Astrocyte of the hippocampus (primary cell): ENCODE data around the gene IFT43.

Experiments
- DNase-seq: peaks from one replicate; pipeline ENCODE4 v3.0.0; 2011; ENCODE audit warnings: low read depth, low spot score

IFT43 gene

GRCh38 chr14:76080025-76080424 is 94.5 kb downstream of the IFT43 start:
- no peak for DNase-seq

- DNase-seq: no peak
Observed at GRCh38 chr14:76080471-76080870, 94.9 kb downstream of the IFT43 start.

GRCh38 chr14:76081642-76082041 is 96.1 kb downstream of the IFT43 start:
- no peak for DNase-seq

GRCh38 chr14:76083796-76084765 is 98.5 kb downstream of the IFT43 start:
- DNase-seq: no peak

GRCh38 chr14:76085358-76085757 is 99.8 kb downstream of the IFT43 start:
- DNase-seq: no peak

- no peak for DNase-seq
Observed at GRCh38 chr14:76086636-76087035, 101.1 kb downstream of the IFT43 start.

GRCh38 chr14:76088326-76088725 is 102.8 kb downstream of the IFT43 start:
- DNase-seq: no peak

GRCh38 chr14:76088771-76089571 is 103.4 kb downstream of the IFT43 start:
- no peak for DNase-seq

- DNase-seq: no peak
Observed at GRCh38 chr14:76089575-76089974, 104.0 kb downstream of the IFT43 start.

GRCh38 chr14:76090616-76091391 is 105.2 kb downstream of the IFT43 start:
- DNase-seq: no peak

GRCh38 chr14:76093077-76093476 is 107.5 kb downstream of the IFT43 start:
- DNase-seq: no peak

- no peak for DNase-seq
Observed at GRCh38 chr14:76096257-76096656, 110.7 kb downstream of the IFT43 start.

- no peak for DNase-seq
Observed at GRCh38 chr14:76097547-76097946, 112.0 kb downstream of the IFT43 start.

- DNase-seq: no peak
Observed at GRCh38 chr14:76098047-76098446, 112.5 kb downstream of the IFT43 start.

GRCh38 chr14:76098916-76099675 is 113.5 kb downstream of the IFT43 start:
- no peak for DNase-seq

- peak; percentile 16 for DNase-seq
Observed at GRCh38 chr14:76100236-76100635, 114.7 kb downstream of the IFT43 start.

- DNase-seq: no peak
Observed at GRCh38 chr14:76101391-76102379, 116.1 kb downstream of the IFT43 start.

GRCh38 chr14:76104802-76105355 is 119.3 kb downstream of the IFT43 start:
- DNase-seq: no peak

GRCh38 chr14:76106188-76106587 is 120.6 kb downstream of the IFT43 start:
- no peak for DNase-seq
